ENCODE data around the gene SPRY1. TPM values are rescaled to one million over a fixed set of nuclear protein-coding genes. Genes with fewer than 3 reads are reported as not detected.
A peak's percentile ranks its signal among the peaks of the same experiment; 100 is the strongest.

SPRY1 gene
- total RNA-seq, 6 experiments from 2014 or later: 9.3 to 16.1 (median 14.3) TPM

DNA sequence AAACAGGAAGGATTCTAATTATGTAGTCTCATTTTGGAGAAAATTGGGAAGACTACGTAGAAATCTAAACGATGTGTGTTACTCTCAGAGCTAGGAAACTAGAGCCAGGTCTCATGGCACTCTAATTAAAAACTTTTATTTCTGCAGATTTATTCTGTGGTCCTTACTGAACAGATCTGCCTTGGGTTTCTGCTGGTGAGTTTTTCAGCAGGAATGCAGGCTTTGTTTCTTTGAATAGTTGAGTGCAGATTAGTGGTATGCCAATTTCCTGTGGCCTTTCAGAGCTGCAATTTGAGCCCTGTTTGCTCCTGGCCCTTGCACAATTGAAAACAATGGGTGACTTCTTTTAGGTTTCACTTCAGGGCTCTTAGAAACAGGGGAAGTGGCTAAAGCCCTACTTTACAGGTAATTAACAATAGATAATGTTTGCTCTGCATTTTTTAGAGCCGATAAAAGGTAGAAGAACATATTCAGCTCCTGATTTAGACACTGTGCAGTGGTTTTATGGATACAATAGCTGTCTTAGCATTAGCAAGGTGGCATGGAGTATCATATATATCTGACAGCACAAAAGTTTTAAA is 21.8 kb downstream of the SPRY1 start:
- DNase-seq (no peak), ATAC-seq (peak; percentile 53 to 76 (median 69))
- peak overlapping the region in 1 of 3 donors; percentile 17 for H3K27ac ChIP-seq
- H3K4me1 ChIP-seq: peaks cover 0 to 7% (median 3%) of the 10 kb centered on the region in 4 donors
- intact Hi-C loops (cut with DNase I): no loop called here
- H3K27me3 ChIP-seq: no peaks in the 10 kb centered on the region
- 33% methylated on average over 3 of the region's 3 CpGs for WGBS (ENCODE audit: insufficient coverage, low coverage, low lambda C conversion rate, missing lambda C conversion rate)
- H3K4me3 ChIP-seq: no peak overlapping the region
- H3K36me3 ChIP-seq: no peaks in the 10 kb centered on the region
- no peaks in the 10 kb centered on the region for H3K9me3 ChIP-seq
- no peak for TF ChIP-seq POLR2A (IDR thresholded peaks at IDR 0.05)
- TF ChIP-seq, protein P1, sequence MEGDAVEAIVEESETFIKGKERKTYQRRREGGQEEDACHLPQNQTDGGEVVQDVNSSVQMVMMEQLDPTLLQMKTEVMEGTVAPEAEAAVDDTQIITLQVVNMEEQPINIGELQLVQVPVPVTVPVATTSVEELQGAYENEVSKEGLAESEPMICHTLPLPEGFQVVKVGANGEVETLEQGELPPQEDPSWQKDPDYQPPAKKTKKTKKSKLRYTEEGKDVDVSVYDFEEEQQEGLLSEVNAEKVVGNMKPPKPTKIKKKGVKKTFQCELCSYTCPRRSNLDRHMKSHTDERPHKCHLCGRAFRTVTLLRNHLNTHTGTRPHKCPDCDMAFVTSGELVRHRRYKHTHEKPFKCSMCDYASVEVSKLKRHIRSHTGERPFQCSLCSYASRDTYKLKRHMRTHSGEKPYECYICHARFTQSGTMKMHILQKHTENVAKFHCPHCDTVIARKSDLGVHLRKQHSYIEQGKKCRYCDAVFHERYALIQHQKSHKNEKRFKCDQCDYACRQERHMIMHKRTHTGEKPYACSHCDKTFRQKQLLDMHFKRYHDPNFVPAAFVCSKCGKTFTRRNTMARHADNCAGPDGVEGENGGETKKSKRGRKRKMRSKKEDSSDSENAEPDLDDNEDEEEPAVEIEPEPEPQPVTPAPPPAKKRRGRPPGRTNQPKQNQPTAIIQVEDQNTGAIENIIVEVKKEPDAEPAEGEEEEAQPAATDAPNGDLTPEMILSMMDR (IDR thresholded peaks at IDR 0.05): no peak

DNA sequence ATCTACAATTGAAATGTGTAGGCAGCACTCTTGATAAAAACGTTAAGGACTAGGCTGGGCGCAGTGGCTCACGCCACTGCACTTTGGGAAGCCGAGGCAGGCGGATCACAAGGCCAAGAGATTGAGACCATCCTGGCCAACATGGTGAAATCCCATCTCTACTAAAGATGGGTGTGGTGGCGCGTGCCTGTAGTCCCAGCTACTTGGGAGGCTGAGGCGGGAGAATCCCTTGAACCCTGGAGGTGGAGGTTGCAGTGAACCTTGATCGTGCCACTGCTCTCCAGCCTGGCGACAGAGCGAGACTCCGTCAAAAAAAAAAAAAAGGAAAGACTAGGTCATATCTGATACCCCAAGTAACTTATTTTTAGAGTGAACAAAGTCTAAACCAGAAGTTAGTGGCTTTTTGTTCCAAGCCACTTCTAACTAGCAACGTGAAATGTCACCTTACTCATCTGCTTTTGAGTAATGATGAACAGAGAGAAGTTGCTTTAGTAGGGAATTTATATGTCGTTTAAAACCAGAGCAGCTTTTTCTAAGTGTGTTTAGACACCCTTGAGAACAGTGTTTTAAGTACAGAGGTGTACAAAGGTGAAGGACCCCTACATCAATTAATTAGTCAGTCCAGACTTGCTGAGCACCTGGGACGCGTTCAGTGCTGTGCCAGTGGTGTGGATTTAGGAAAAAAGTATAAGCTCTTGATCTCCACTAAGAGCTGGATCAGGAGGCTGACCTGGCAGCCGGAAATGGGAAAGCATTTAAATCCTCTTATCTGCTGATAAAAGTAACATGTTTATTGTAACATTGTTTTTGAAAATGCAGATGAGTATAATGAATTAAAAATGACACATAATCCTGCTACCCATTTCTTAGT is 23.5 kb downstream of the SPRY1 start:
- no peaks in the 10 kb centered on the region for H3K4me1 ChIP-seq
- ATAC-seq (no peak), DNase-seq (no peak)
- no peaks in the 10 kb centered on the region for H3K36me3 ChIP-seq
- TF ChIP-seq, protein P1 (IDR thresholded peaks at IDR 0.05): no peak
- TF ChIP-seq POLR2A (IDR thresholded peaks at IDR 0.05): no peak
- intact Hi-C loops (cut with DNase I): no loop called here
- H3K27me3 ChIP-seq: no peaks in the 10 kb centered on the region
- H3K4me3 ChIP-seq: no peak overlapping the region
- H3K27ac ChIP-seq: no peak overlapping the region
- 75% methylated on average over 16 of the region's 17 CpGs for WGBS (ENCODE audit: insufficient coverage, low coverage, low lambda C conversion rate, missing lambda C conversion rate)
- H3K9me3 ChIP-seq: no peaks in the 10 kb centered on the region

DNA sequence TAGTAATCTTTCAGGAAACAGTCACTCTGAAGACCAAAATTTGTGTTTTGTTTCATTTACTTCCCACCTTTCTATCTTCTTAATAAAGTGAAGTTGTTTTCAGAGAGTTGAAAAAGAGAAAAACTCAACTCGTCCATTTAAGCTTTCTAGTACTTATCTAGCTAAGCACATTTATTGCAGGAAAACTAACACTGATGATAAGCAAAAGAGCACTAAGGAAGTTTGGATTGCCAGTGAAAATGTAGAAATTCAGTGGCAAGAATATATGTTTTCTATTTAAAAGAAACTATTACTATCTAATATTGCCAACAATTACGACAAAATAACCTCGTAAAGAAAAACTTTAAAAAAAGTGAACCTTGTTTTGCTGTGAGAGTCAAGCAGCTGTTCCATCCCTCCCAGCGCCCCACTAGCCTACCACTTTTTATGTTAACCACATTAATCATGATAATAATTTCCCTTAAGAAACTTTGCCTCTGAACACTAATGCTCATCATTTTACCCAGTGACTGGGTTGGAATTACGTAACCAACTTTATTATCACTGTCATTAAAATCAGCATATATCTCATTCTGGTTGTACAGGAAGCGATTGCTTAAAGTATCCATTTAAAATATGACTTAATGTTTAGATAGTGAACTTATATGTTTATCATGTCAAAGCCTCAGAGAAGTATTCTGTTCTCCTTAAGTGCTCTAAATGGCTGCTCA is 24.8 kb downstream of the SPRY1 start:
- intact Hi-C loops (cut with DNase I): no loop called here
- ATAC-seq: no peak
- TF ChIP-seq POLR2A (IDR thresholded peaks at IDR 0.05): no peak
- TF ChIP-seq, protein P1 (IDR thresholded peaks at IDR 0.05): no peak

DNA sequence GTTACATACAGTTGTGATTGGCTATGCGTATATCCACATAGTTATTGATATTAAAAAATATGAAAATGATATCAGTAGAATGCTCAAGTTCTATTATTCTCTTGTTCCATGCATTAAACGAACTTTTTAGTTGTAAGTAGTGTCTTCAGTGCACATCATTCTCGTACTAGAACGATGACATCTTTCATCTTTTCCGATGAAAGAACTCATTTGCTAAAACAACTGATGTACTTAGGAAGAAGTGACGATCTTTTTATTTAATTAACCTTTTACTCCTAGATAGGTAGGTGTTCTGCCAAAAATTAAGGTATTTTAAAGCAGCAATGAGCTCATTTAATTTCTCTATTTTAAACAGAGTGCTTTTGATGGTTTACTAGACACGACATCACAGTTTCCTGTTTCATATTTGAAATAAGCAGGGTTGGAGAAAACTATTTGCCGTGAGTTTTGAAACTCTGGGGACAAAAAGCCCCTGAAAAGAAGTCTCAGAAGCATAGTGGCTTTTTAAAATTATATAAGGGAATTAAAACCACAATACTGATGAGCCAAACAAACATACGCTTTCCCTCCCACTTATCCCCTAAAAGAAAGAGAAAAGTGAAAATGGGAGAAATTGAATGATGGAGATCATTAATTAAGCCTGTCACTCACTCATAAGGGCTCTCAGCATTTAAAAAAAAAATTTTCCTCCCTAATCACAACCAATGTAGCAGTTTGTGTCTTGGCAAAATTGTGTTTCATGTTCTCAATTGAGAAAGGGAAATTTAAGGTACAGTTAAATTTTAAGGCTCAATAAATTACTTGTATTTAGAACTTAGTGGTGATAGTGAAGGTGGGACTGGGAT is 25.6 kb downstream of the SPRY1 start:
- Histone ChIP-seq H3K9me3 (no peaks in the 10 kb centered on the region), H3K27ac (no peak overlapping the region), H3K36me3 (no peaks in the 10 kb centered on the region), H3K4me1 (no peaks in the 10 kb centered on the region), H3K4me3 (no peak overlapping the region), H3K27me3 (no peaks in the 10 kb centered on the region)
- ATAC-seq: no peak
- intact Hi-C loops (cut with DNase I): no loop called here
- TF ChIP-seq, protein P1 (IDR thresholded peaks at IDR 0.05): no peak
- no peak for TF ChIP-seq POLR2A (IDR thresholded peaks at IDR 0.05)
- WGBS (ENCODE audit: insufficient coverage, low coverage, low lambda C conversion rate, missing lambda C conversion rate): 61% methylated on average over 9 of the region's 9 CpGs
- DNase-seq: no peak

More for the DNA sequence above, 24.8 kb downstream of the SPRY1 start:
- Histone ChIP-seq H3K27me3 (no peaks in the 10 kb centered on the region), H3K36me3 (no peaks in the 10 kb centered on the region), H3K9me3 (no peaks in the 10 kb centered on the region), H3K4me3 (no peak overlapping the region), H3K4me1 (no peaks in the 10 kb centered on the region), H3K27ac (no peak overlapping the region)
- WGBS (ENCODE audit: insufficient coverage, low coverage, low lambda C conversion rate, missing lambda C conversion rate): 59% methylated on average over 6 of the region's 6 CpGs
- no peak for DNase-seq
